Upper lobe of left lung (tissue), 6 donors: ENCODE measurements around the gene NDEL1. TPM values are rescaled to one million over a fixed set of nuclear protein-coding genes. Genes with fewer than 3 reads are reported as not detected.

Experiments
- ATAC-seq, 2 donors: fragments of 200-7000 bp; cut with Tn5 transposase; one replicate each; pipeline ENCODE4 v1.9.1; 2022; ENCODE audit warnings: mild to moderate bottlenecking in 2 of 2, moderate library complexity in 2 of 2; ENCODE audit not compliant: low FRiP score in 2 of 2
- DNase-seq, 2 donors: peaks; one replicate each; pipeline ENCODE4 v3.0.0-alpha.2; 2019 to 2020
- H3K27ac ChIP-seq, 4 donors: fragments of 200-600 bp; sonication (generic); one replicate each; pipeline ENCODE4 v1.5.1; 2016 to 2019
- H3K27me3 ChIP-seq, 4 donors: fragments of 200-600 bp; sonication (generic); one replicate each; pipeline ENCODE4 v1.5.1; 2017 to 2019
- H3K36me3 ChIP-seq, 4 donors: fragments of 200-600 bp; sonication (generic); one replicate each; pipeline ENCODE4 v1.5.1; 2016 to 2019
- H3K4me1 ChIP-seq, 4 donors: fragments of 200-600 bp; sonication (generic); one replicate each; pipeline ENCODE4 v1.5.1; 2018 to 2019
- H3K4me3 ChIP-seq, 4 donors: fragments of 200-600 bp; sonication (generic); one replicate each; pipeline ENCODE4 v1.5.1; 2017 to 2019; ENCODE audit warnings: mild to moderate bottlenecking in 2 of 4, moderate library complexity in 1 of 4
- H3K9me3 ChIP-seq, 4 donors: fragments of 200-600 bp; sonication (generic); one replicate each; pipeline ENCODE4 v1.5.1; 2018 to 2019
- EP300 ChIP-seq, 4 donors: sonication (generic); formaldehyde crosslinking; IDR thresholded peaks; one replicate each; pipeline ENCODE4 v1.5.1; 2017; ENCODE audit warnings: antibody characterized with exemption in 4 of 4, control low read depth in 2 of 4
- POLR2A ChIP-seq, 4 donors: fragments of 450-650 bp; IDR thresholded peaks; one replicate each; pipeline ENCODE4 v1.5.1; 2016 to 2017; ENCODE audit warnings: antibody characterized with exemption in 4 of 4, mild to moderate bottlenecking in 2 of 4
- POLR2AphosphoS5 ChIP-seq, 2 donors: sonication (generic); formaldehyde crosslinking; IDR thresholded peaks; one replicate each; pipeline ENCODE4 v1.5.1; 2017; ENCODE audit warnings: antibody characterized with exemption in 2 of 2
- WGBS, 2 donors: methylation state at CpG; one replicate each; pipeline ENCODE4 v1.1.5; 2017 to 2018; 5-methylcytosine and 5-hydroxymethylcytosine counted together
- total RNA-seq, 6 donors: library from RNA; depleted of rRNA in 4 of 6; stranded (reverse); fragments of >200 nt in 4 of 6; gene quantifications; one replicate each; pipeline versions ENCODE4 v1.1.0 to v1.2.1, GENCODE V29; 2016 to 2021
- TF ChIP-seq, protein P1 (sequence below), 6 experiments: fragments of 450-650 bp in 4 of 6; fragments of 200-600 bp in 2 of 6; sonication (generic) in 2 of 6; IDR thresholded peaks; one replicate each; pipeline ENCODE4 v1.5.1; 2016 to 2019; ENCODE audit warnings: antibody characterized with exemption in 6 of 6
- donor health status: DM: no; HTN: no; CAD: no; lungs with moderate emphysema.
- donor health status: DM: no; HTN: yes; CAD: no; lungs with severe emphysema.

Gene NDEL1
- total RNA-seq, 6 donors from 2014 or later, result 62.3 to 138 (median 85.4) TPM

DNA sequence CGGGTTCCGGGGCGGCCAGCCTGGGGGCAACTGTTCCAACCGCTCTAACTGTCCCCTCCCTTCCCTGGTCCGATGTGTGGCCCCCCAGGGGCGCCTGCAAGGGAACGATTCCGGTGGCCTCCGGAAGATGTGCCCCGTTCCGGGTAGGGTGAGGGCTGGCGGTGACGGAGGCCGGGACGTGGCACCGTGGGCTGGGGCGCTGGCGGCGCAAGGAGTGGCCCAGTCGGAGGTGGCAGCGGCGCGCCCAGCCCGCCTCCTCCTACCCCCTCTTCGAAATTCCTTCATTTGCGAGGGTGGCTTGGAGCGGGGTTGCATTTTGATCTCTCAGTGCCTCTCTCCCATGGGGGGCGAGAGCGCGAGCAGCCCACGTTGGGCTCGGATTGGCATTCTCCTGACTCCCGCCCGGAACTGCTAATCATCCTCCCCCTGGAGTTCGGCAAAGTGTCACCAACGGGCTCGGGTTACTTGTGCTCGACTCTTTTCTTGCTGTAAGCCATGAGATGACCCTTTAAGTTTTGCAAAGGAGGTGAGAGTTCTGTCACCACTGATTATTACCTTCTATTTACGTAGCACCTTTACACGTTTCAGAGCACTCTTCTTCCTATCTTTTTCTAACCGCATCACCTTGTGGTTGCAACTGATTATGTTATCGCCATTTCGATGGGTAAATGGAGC is 622 bp downstream of the NDEL1 start:
- peak; percentile 50 to 95 for DNase-seq
- H3K4me3 ChIP-seq, result peak overlapping the region; percentile 60 to 97 (median 78)
- WGBS, 2 donors, result 1% methylated on average over 15 to 23 of the region's 43 CpGs
- TF ChIP-seq, protein P1, sequence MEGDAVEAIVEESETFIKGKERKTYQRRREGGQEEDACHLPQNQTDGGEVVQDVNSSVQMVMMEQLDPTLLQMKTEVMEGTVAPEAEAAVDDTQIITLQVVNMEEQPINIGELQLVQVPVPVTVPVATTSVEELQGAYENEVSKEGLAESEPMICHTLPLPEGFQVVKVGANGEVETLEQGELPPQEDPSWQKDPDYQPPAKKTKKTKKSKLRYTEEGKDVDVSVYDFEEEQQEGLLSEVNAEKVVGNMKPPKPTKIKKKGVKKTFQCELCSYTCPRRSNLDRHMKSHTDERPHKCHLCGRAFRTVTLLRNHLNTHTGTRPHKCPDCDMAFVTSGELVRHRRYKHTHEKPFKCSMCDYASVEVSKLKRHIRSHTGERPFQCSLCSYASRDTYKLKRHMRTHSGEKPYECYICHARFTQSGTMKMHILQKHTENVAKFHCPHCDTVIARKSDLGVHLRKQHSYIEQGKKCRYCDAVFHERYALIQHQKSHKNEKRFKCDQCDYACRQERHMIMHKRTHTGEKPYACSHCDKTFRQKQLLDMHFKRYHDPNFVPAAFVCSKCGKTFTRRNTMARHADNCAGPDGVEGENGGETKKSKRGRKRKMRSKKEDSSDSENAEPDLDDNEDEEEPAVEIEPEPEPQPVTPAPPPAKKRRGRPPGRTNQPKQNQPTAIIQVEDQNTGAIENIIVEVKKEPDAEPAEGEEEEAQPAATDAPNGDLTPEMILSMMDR (IDR thresholded peaks at IDR 0.05), result peak in 2 of 6 experiments; percentile 15 to 17
- TF ChIP-seq POLR2AphosphoS5 (IDR thresholded peaks at IDR 0.05) (no peak), EP300 (IDR thresholded peaks at IDR 0.05) (no peak), POLR2A (IDR thresholded peaks at IDR 0.05) (peak in 1 of 4 donors; percentile 81)
- H3K36me3 ChIP-seq, result peaks cover 0 to 23% (median 7%) of the 10 kb centered on the region in 4 donors
- H3K4me1 ChIP-seq, result peaks cover 25 to 43% (median 27%) of the 10 kb centered on the region in 4 donors
- no peaks in the 10 kb centered on the region for H3K27me3 ChIP-seq
- H3K9me3 ChIP-seq, result no peaks in the 10 kb centered on the region
- H3K27ac ChIP-seq, result peak overlapping the region; percentile 96 to 100 (median 99)
- peak; percentile 88 to 91 for ATAC-seq

DNA sequence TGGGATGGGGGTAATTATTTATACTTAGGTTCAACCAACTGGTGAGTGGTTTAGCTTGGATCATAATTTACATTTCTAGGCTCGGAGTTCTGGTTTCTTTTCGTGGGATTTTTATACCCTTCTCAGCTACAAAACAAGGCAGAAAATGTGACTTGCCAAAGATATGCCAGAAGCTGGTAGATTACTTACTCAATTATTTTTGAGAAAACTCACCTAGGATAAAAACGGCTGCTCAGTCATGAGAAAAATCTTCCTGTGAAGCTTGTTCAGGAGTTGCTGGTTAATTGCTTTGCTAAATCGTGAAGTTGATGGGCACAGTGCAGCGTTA is 1.1 kb downstream of the NDEL1 start:
- Histone ChIP-seq H3K4me1 (peaks cover 29 to 48% (median 30%) of the 10 kb centered on the region in 4 donors), H3K9me3 (no peaks in the 10 kb centered on the region), H3K27me3 (no peaks in the 10 kb centered on the region), H3K27ac (peak overlapping the region; percentile 96 to 100 (median 99)), H3K36me3 (peaks cover 0 to 23% (median 7%) of the 10 kb centered on the region in 4 donors), H3K4me3 (peak overlapping the region; percentile 60 to 97 (median 78))
- ATAC-seq, result no peak
- TF ChIP-seq EP300 (IDR thresholded peaks at IDR 0.05) (no peak), POLR2A (IDR thresholded peaks at IDR 0.05) (no peak), POLR2AphosphoS5 (IDR thresholded peaks at IDR 0.05) (no peak)
- TF ChIP-seq, protein P1 (IDR thresholded peaks at IDR 0.05), result no peak
- no peak for DNase-seq
- 14 to 19% methylated on average over 5 of the region's 5 CpGs for WGBS, 2 donors

DNA sequence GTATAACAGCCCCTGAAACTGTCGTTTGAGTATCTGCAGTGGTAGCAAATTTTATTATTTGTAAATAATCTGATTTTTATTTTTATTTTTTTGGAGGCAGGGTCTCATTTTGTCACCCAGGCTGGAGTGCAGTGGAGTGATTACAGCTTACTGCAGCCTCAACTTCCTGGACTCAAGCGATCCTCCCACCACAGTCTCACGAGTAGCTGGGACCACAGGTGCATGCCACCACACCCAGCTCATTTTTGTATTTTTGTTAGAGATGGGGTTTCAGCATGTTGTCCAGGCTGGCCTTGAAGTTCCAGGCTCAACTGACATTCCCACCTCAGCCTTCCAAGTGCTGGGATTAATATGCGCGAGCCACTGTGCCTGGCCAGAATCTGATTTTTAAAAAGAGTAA is 2.8 kb downstream of the NDEL1 start:
- ATAC-seq (no peak), DNase-seq (no peak)
- peaks cover 38 to 61% (median 39%) of the 10 kb centered on the region in 4 donors for H3K4me1 ChIP-seq
- peaks cover 0 to 23% (median 7%) of the 10 kb centered on the region in 4 donors for H3K36me3 ChIP-seq
- H3K4me3 ChIP-seq, result peak overlapping the region in 1 of 4 donors; percentile 77
- no peaks in the 10 kb centered on the region for H3K27me3 ChIP-seq
- H3K27ac ChIP-seq, result no peak overlapping the region
- TF ChIP-seq POLR2A (IDR thresholded peaks at IDR 0.05) (no peak), POLR2AphosphoS5 (IDR thresholded peaks at IDR 0.05) (no peak), EP300 (IDR thresholded peaks at IDR 0.05) (no peak)
- TF ChIP-seq, protein P1 (IDR thresholded peaks at IDR 0.05), result no peak
- 73 to 81% methylated on average over 5 of the region's 5 CpGs for WGBS, 2 donors
- no peaks in the 10 kb centered on the region for H3K9me3 ChIP-seq

DNA sequence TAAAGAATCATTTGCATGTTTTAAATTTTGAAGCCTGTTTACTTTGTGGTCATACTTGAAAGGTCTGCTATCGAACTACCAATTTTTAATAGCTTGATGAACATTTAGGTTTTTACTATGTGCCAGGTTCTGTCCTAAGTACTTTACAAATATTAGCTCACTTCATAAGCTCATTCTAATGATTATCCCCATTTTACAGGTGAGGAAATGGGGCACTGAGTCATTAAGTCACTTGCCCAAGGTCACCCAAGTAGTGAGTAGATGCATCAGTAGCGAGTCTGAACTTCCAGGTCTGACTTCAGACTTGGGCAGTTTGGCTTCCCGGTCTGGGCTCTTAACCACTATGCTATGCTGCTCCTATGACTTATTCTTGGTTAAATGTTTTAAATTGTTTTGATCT is 4.0 kb downstream of the NDEL1 start:
- H3K4me1 ChIP-seq, result peaks cover 42 to 68% (median 47%) of the 10 kb centered on the region in 4 donors
- no peak overlapping the region for H3K4me3 ChIP-seq
- no peaks in the 10 kb centered on the region for H3K27me3 ChIP-seq
- H3K9me3 ChIP-seq, result no peaks in the 10 kb centered on the region
- H3K36me3 ChIP-seq, result peaks cover 0 to 34% (median 10%) of the 10 kb centered on the region in 4 donors
- WGBS, 2 donors, result 91 to 92% methylated on average over 3 of the region's 3 CpGs
- H3K27ac ChIP-seq, result no peak overlapping the region
- ATAC-seq (no peak), DNase-seq (no peak)
- TF ChIP-seq, protein P1 (IDR thresholded peaks at IDR 0.05), result no peak
- TF ChIP-seq POLR2AphosphoS5 (IDR thresholded peaks at IDR 0.05), result no peak
- TF ChIP-seq EP300 (IDR thresholded peaks at IDR 0.05), result no peak
- TF ChIP-seq POLR2A (IDR thresholded peaks at IDR 0.05), result no peak
